DND-41 (cell line): ENCODE measurements around the gene TNFRSF12A.

Experiments used
- CTCF ChIP-seq: IDR thresholded peaks from 2 replicates; pipeline ENCODE4 v1.5.1; 2012; ENCODE audit warnings: borderline replicate concordance, low read length, moderate library complexity, mild to moderate bottlenecking; ENCODE audit not compliant: poor library complexity, severe bottlenecking; ENCODE audit errors: extremely low read depth
- EZH2 ChIP-seq: IDR thresholded peaks from 3 replicates; pipeline ENCODE4 v1.6.1; 2012; ENCODE audit warnings: borderline replicate concordance, low read depth, mild to moderate bottlenecking, moderate library complexity, low read length, inconsistent platforms; ENCODE audit not compliant: severe bottlenecking

GRCh38 chr16:3035972-3036725, 16.0 kb downstream of the TNFRSF12A start:
- TF ChIP-seq CTCF (no peak), EZH2 (no peak)
